Esophagus muscularis mucosa (tissue), 4 donors: Measurements from ENCODE around the gene ARID5B.

Experiments used
- EP300 ChIP-seq: sonication (generic); formaldehyde crosslinking; IDR thresholded peaks from one replicate; pipeline ENCODE4 v1.6.1; 2017; ENCODE audit warnings: antibody characterized with exemption
- POLR2A ChIP-seq: fragments of 450-650 bp; IDR thresholded peaks from one replicate; pipeline ENCODE4 v1.6.1; 2017; ENCODE audit warnings: antibody characterized with exemption, moderate library complexity, mild to moderate bottlenecking, low read depth
- POLR2AphosphoS5 ChIP-seq, 2 donors: sonication (generic); formaldehyde crosslinking; IDR thresholded peaks; one replicate each; pipeline ENCODE4 v1.6.1; 2017; ENCODE audit warnings: antibody characterized with exemption in 2 of 2
- TF ChIP-seq, protein P1 (sequence below), 3 experiments: fragments of 200-600 bp in 2 of 3; fragments of 450-650 bp in 1 of 3; sonication (generic) in 2 of 3; IDR thresholded peaks; one replicate each; pipeline ENCODE4 v1.5.1; 2017 to 2019; ENCODE audit warnings: antibody characterized with exemption in 3 of 3, mild to moderate bottlenecking in 2 of 3, moderate library complexity in 1 of 3

DNA sequence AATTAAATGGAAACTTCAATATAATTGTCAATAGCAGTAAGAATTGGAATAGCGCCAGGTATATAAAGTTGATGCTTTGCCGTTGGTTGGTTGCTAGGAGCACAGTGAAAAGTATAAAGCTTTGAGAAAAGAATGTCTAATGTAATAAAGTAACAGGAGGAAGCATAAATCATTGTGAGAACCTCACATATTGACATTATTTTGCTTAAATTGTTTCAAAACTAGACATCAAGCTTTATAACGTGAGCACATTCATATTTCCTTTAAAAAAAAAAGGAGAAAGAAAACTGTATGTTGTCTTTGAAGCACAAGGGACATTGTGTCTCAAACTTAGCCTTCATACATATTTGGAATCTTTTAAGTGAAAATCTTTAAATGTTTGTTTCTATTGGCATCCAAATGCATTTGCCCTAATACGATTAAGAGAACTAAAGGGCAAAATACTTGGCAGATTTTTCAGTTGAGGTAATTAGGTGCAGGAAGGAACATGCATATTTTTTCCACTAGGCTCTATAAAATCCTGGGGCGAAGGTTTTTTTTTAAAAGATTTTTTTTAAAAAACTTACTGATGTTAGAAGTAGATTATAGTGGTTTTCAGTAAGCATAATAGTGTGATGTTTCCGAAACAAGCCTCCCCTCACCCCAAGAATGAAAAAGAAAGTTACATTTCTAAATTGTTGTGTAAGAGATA is 92.4 kb downstream of the ARID5B start:
- TF ChIP-seq, protein P1, sequence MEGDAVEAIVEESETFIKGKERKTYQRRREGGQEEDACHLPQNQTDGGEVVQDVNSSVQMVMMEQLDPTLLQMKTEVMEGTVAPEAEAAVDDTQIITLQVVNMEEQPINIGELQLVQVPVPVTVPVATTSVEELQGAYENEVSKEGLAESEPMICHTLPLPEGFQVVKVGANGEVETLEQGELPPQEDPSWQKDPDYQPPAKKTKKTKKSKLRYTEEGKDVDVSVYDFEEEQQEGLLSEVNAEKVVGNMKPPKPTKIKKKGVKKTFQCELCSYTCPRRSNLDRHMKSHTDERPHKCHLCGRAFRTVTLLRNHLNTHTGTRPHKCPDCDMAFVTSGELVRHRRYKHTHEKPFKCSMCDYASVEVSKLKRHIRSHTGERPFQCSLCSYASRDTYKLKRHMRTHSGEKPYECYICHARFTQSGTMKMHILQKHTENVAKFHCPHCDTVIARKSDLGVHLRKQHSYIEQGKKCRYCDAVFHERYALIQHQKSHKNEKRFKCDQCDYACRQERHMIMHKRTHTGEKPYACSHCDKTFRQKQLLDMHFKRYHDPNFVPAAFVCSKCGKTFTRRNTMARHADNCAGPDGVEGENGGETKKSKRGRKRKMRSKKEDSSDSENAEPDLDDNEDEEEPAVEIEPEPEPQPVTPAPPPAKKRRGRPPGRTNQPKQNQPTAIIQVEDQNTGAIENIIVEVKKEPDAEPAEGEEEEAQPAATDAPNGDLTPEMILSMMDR (IDR thresholded peaks at IDR 0.05) = peak in 1 of 3 experiments; percentile 24
- TF ChIP-seq POLR2A = no peak
- no peak for TF ChIP-seq EP300
- no peak for TF ChIP-seq POLR2AphosphoS5 (IDR thresholded peaks at IDR 0.05)
